Posterior cingulate gyrus (tissue), 11 donors: ENCODE data around the gene HOXA13.

Experiments used
- DNase-seq, 10 donors: peaks; one replicate each; pipeline versions ENCODE4 v3.0.0 to v3.0.0-alpha.2; 2020 to 2021; ENCODE audit warnings: mixed read lengths in 3 of 10
- intact Hi-C: fragments of 100-400 bp; cut with DNase I; formaldehyde crosslinking; loops from one replicate; pipeline ENCODE4 v1.15.1; 2023

HOXA13 gene

GRCh38 chr7:27210441-27211083 is 10.7 kb upstream of the HOXA13 start:
- intact Hi-C loops, result loop anchor here (5.0 kb wide), 1 partner anchor 367 kb away; no protein-coding TSS in a partner anchor

GRCh38 chr7:27209933-27210440 is 10.1 kb upstream of the HOXA13 start:
- DNase-seq, result no peak
- intact Hi-C loops, result loop anchor here (5.0 kb wide), 1 partner anchor 367 kb away; no protein-coding TSS in a partner anchor

More at GRCh38 chr7:27210441-27211083, 10.7 kb upstream of the HOXA13 start:
- DNase-seq, result peak in 8 of 10 donors; percentile 38 to 88 (median 52)

GRCh38 chr7:27208998-27209397 is 9.1 kb upstream of the HOXA13 start:
- DNase-seq, result no peak
- intact Hi-C loops, result no loop called here

GRCh38 chr7:27207348-27207985 is 7.6 kb upstream of the HOXA13 start:
- DNase-seq, result no peak
- intact Hi-C loops, result no loop called here

- intact Hi-C loops, result no loop called here
- DNase-seq, result no peak
Observed at GRCh38 chr7:27205325-27206280, 5.7 kb upstream of the HOXA13 start.

GRCh38 chr7:27204851-27205322 is 5.0 kb upstream of the HOXA13 start:
- peak in 1 of 10 donors; percentile 84 for DNase-seq
- intact Hi-C loops, result no loop called here

GRCh38 chr7:27203964-27204594 is 4.2 kb upstream of the HOXA13 start:
- intact Hi-C loops, result no loop called here
- no peak for DNase-seq

- DNase-seq, result no peak
- intact Hi-C loops, result no loop called here
Observed at GRCh38 chr7:27203365-27203953, 3.6 kb upstream of the HOXA13 start.

- intact Hi-C loops, result no loop called here
Observed at GRCh38 chr7:27202862-27203134, 2.9 kb upstream of the HOXA13 start.

GRCh38 chr7:27202018-27202861 is 2.3 kb upstream of the HOXA13 start:
- intact Hi-C loops, result no loop called here
- no peak for DNase-seq

More at GRCh38 chr7:27202862-27203134, 2.9 kb upstream of the HOXA13 start:
- no peak for DNase-seq

GRCh38 chr7:27201580-27202017 is 1.7 kb upstream of the HOXA13 start:
- intact Hi-C loops, result no loop called here
- no peak for DNase-seq

- DNase-seq, result no peak
- intact Hi-C loops, result no loop called here
Observed at GRCh38 chr7:27200761-27201579, 1.1 kb upstream of the HOXA13 start.

- peak in 2 of 10 donors; percentile 74 to 77 for DNase-seq
Observed at GRCh38 chr7:27198871-27199801, 755 bp downstream of the HOXA13 start.

GRCh38 chr7:27198138-27198841 is 1.6 kb downstream of the HOXA13 start:
- peak in 2 of 10 donors; percentile 35 to 48 for DNase-seq
- intact Hi-C loops, result loop anchor here (5.0 kb wide), 2 partner anchors 574 to 879 kb away; no protein-coding TSS in a partner anchor

More at GRCh38 chr7:27198871-27199801, 755 bp downstream of the HOXA13 start:
- intact Hi-C loops, result loop anchor here (5.0 kb wide), 2 partner anchors 573 to 878 kb away; no protein-coding TSS in a partner anchor

- no peak for DNase-seq
- intact Hi-C loops, result loop anchor here (2.0 to 5.0 kb wide), 5 partner anchors 379 to 880 kb away; no protein-coding TSS in a partner anchor
Observed at GRCh38 chr7:27197137-27198042, 2.5 kb downstream of the HOXA13 start.
